Hepatocyte (in vitro differentiated cells): ENCODE measurements around the gene CEP85L. TPM values are rescaled to one million over a fixed set of nuclear protein-coding genes. Genes with fewer than 3 reads are reported as not detected.

Experiments
- DNase-seq: peaks from one replicate; pipeline ENCODE4 v3.0.0-alpha.2; 2016; ENCODE audit warnings: low spot score
- H2AFZ ChIP-seq: fragments of 200-600 bp; sonication (generic); 2 replicates; pipeline ENCODE4 v1.6.0; 2016; ENCODE audit warnings: antibody characterized with exemption, mild to moderate bottlenecking
- H3K27ac ChIP-seq: fragments of 200-600 bp; sonication (generic); 2 replicates; pipeline ENCODE4 v1.5.1; 2016; ENCODE audit warnings: mild to moderate bottlenecking
- H3K27me3 ChIP-seq: fragments of 200-600 bp; sonication (generic); 2 replicates; pipeline ENCODE4 v1.6.1; 2016
- H3K36me3 ChIP-seq: fragments of 200-600 bp; sonication (generic); replicated peaks from 2 replicates; pipeline ENCODE4 v1.5.1; 2016; ENCODE audit warnings: low read depth; ENCODE audit not compliant: insufficient read depth
- H3K4me1 ChIP-seq: fragments of 200-600 bp; sonication (generic); 2 replicates; pipeline ENCODE4 v1.5.1; 2016; ENCODE audit warnings: mild to moderate bottlenecking, moderate library complexity; ENCODE audit not compliant: insufficient read depth
- H3K4me2 ChIP-seq: fragments of 200-600 bp; sonication (generic); 2 replicates; pipeline ENCODE4 v1.6.0; 2016
- H3K4me3 ChIP-seq: fragments of 200-600 bp; sonication (generic); 2 replicates; pipeline ENCODE4 v1.5.1; 2016; ENCODE audit warnings: mild to moderate bottlenecking
- H3K79me2 ChIP-seq: fragments of 200-600 bp; sonication (generic); 2 replicates; pipeline ENCODE4 v1.6.0; 2017; ENCODE audit warnings: mild to moderate bottlenecking
- H3K9me2 ChIP-seq: fragments of 200-600 bp; sonication (generic); replicated peaks from 2 replicates; pipeline ENCODE4 v1.6.0; 2017; ENCODE audit warnings: mild to moderate bottlenecking; ENCODE audit not compliant: insufficient read depth
- H3K9me3 ChIP-seq: fragments of 200-600 bp; sonication (generic); 2 replicates; pipeline ENCODE4 v1.5.1; 2016; ENCODE audit warnings: low read depth, mild to moderate bottlenecking
- H4K20me1 ChIP-seq: fragments of 200-600 bp; sonication (generic); 2 replicates; pipeline ENCODE4 v1.6.0; 2016; ENCODE audit warnings: mild to moderate bottlenecking; ENCODE audit not compliant: insufficient read depth, poor library complexity, severe bottlenecking
- EZH2 ChIP-seq: fragments of 200-600 bp; sonication (generic); IDR thresholded peaks from 2 replicates; pipeline ENCODE4 v1.6.1; 2016; ENCODE audit warnings: antibody characterized with exemption, mild to moderate bottlenecking, borderline replicate concordance
- EZH2phosphoT487 ChIP-seq: fragments of 200-600 bp; sonication (generic); IDR thresholded peaks from one replicate; pipeline ENCODE4 v1.6.1; 2018; ENCODE audit warnings: antibody characterized with exemption, mild to moderate bottlenecking, low read depth, moderate library complexity; ENCODE audit not compliant: unreplicated experiment, severe bottlenecking
- WGBS: methylation state at CpG from one replicate; pipeline ENCODE4 v1.1.6; 2016; ENCODE audit warnings: low lambda C conversion rate; ENCODE audit errors: missing lambda C conversion rate; 5-methylcytosine and 5-hydroxymethylcytosine counted together
- polyA plus RNA-seq: library from polyadenylated mRNA; unstranded; fragments of >200 nt; fragmentation: Nextera tagmentation; extraction: Ambion mirVana; gene quantifications from 2 replicates; pipeline ENCODE4 v1.2.1, GENCODE V29; 2016
- total RNA-seq: library from RNA; depleted of rRNA; stranded (reverse); fragments of >200 nt; gene quantifications from 2 replicates; pipeline ENCODE4 v1.2.3, GENCODE V29; 2014
- TF ChIP-seq, protein P1 (sequence below): fragments of 200-600 bp; sonication (generic); IDR thresholded peaks from 2 replicates; pipeline ENCODE4 v1.5.1; 2016; ENCODE audit warnings: antibody characterized with exemption, mild to moderate bottlenecking; ENCODE audit not compliant: poor library complexity

Gene CEP85L
- total and polyA plus RNA-seq, 2 experiments from 2014 or later: 17.8 to 38.5 TPM

DNA sequence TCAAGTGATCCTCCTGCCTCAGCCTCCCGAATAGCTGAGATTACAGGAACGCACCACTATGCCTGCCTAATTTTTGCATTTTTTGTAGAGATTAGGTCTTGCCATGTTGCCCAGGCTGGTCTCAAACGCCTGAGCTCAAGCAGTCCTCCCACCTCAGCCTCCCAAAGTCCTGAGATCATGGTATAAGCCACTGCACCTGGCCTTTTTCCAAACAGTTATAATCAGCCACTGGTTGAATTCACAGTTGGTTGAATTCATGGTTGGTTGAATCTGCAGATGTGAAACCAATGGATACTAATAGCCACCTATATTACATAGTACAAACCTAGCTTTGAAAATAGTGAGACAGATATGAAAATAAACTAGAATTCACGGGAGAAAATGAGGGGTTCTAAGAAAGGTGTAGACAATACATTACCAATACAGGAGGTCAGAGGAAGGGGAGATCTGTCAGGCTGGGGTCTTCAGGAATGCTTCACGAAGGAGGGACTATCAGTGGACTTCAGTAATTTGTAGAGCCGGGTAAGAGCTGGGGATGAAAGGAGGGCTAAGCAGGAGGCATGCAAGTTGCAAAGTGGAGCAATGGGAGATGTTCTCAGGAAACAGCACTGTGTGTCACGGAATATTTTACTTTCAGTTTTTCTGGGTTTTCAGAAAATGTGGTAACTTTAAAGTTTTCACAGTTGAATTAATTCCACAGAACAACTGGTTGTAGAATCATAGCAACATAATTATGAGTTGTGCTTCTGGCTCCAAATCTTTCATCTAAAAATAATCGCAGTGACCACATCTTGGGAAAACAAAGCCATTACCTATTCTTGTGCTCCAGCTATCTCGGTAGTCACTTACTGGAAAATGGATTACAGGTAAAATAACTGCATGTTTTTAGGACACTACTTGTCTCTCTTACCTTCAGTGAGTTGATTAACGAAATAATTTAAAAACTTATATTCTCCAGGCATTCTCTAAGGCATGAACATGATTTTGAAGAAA lies 12.9 kb upstream of the CEP85L start:
- DNase-seq: no peak
- Histone ChIP-seq H3K9me3 (no peaks in the 10 kb centered on the region), H4K20me1 (no peaks in the 10 kb centered on the region), H3K9me2 (no peaks in the 10 kb centered on the region), H3K27ac (no peak overlapping the region), H3K36me3 (no peaks in the 10 kb centered on the region), H3K79me2 (no peaks in the 10 kb centered on the region), H3K4me1 (peaks cover 24% of the 10 kb centered on the region), H3K27me3 (no peaks in the 10 kb centered on the region), H3K4me3 (no peak overlapping the region), H3K4me2 (no peak overlapping the region), H2AFZ (no peak overlapping the region)
- no peak for TF ChIP-seq EZH2phosphoT487
- TF ChIP-seq EZH2: no peak
- TF ChIP-seq, protein P1, sequence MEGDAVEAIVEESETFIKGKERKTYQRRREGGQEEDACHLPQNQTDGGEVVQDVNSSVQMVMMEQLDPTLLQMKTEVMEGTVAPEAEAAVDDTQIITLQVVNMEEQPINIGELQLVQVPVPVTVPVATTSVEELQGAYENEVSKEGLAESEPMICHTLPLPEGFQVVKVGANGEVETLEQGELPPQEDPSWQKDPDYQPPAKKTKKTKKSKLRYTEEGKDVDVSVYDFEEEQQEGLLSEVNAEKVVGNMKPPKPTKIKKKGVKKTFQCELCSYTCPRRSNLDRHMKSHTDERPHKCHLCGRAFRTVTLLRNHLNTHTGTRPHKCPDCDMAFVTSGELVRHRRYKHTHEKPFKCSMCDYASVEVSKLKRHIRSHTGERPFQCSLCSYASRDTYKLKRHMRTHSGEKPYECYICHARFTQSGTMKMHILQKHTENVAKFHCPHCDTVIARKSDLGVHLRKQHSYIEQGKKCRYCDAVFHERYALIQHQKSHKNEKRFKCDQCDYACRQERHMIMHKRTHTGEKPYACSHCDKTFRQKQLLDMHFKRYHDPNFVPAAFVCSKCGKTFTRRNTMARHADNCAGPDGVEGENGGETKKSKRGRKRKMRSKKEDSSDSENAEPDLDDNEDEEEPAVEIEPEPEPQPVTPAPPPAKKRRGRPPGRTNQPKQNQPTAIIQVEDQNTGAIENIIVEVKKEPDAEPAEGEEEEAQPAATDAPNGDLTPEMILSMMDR: no peak
- 78% methylated on average over 10 of the region's 10 CpGs for WGBS

DNA sequence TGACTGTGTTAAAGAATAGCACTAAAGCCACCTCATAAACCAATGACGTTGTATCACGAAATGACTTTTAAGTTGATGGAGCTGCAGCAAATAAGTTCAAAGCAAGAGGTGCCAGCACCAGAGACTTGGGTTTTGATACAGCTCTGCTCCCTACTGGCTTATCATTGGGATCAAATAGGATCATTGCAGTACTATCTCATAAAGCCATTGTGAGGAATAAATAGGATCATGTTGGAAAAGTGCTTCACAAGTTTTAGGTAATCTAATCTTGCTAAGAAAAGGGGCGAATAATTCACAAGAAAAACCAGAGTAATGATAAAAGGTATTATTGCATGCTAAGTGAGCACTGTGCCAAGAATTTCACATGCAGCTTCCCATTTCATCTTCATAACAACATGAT lies 10.4 kb upstream of the CEP85L start:
- Histone ChIP-seq H2AFZ (no peak overlapping the region), H3K9me2 (no peaks in the 10 kb centered on the region), H3K27me3 (no peaks in the 10 kb centered on the region), H3K9me3 (no peaks in the 10 kb centered on the region), H3K79me2 (no peaks in the 10 kb centered on the region), H3K4me3 (no peak overlapping the region), H3K4me1 (peaks cover 15% of the 10 kb centered on the region), H4K20me1 (no peaks in the 10 kb centered on the region), H3K27ac (no peak overlapping the region), H3K4me2 (no peak overlapping the region), H3K36me3 (no peaks in the 10 kb centered on the region)
- WGBS: 80% methylated on average over 3 of the region's 3 CpGs
- TF ChIP-seq, protein P1: no peak
- TF ChIP-seq EZH2: no peak
- TF ChIP-seq EZH2phosphoT487: no peak
- DNase-seq: no peak

DNA sequence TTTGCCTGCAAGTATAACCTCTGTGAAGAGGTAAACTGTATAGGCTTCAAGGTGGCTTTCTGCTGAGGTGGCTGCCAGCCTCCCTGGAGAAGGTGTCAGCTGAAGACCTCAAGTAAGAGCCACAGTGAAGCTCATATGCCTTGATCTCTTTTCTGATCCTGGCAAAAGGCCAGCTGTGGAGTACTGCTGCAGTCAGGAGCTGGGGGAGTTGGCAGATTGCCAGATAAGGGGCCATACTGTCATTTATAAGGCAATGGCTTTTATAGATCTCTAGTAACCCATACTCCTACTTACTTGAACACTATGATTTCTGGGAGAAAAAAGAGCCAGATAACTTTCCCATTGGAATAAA lies 8.8 kb upstream of the CEP85L start:
- no peaks in the 10 kb centered on the region for H3K79me2 ChIP-seq
- no peaks in the 10 kb centered on the region for H3K27me3 ChIP-seq
- no peaks in the 10 kb centered on the region for H4K20me1 ChIP-seq
- DNase-seq: peak; percentile 50
- H3K4me2 ChIP-seq: peak overlapping the region; percentile 54
- H3K9me3 ChIP-seq: no peaks in the 10 kb centered on the region
- TF ChIP-seq, protein P1: no peak
- no peak for TF ChIP-seq EZH2phosphoT487
- no peak for TF ChIP-seq EZH2
- H2AFZ ChIP-seq: no peak overlapping the region
- peaks cover 15% of the 10 kb centered on the region for H3K4me1 ChIP-seq
- no peaks in the 10 kb centered on the region for H3K36me3 ChIP-seq
- no peak overlapping the region for H3K4me3 ChIP-seq
- peak overlapping the region; percentile 59 for H3K27ac ChIP-seq
- H3K9me2 ChIP-seq: no peaks in the 10 kb centered on the region
